Nephron (organoid): ENCODE data around the gene PLAC1.

ENCODE experiments used
- H3K27ac Mint-ChIP-seq, 3 experiments: 2 replicates each; pipeline ENCODE4 v1.8.0; 2020; ENCODE audit warnings: mixed read lengths in 3 of 3, mild to moderate bottlenecking in 2 of 3, moderate library complexity in 1 of 3
- H3K27me3 Mint-ChIP-seq: 2 replicates; pipeline ENCODE4 v1.8.0; 2021; ENCODE audit warnings: low read depth, mild to moderate bottlenecking, moderate library complexity, mixed read lengths
- H3K36me3 Mint-ChIP-seq: 2 replicates; pipeline ENCODE4 v1.8.0; 2020; ENCODE audit warnings: low read depth, mixed read lengths
- H3K4me1 Mint-ChIP-seq: 2 replicates; pipeline ENCODE4 v1.8.0; 2020; ENCODE audit warnings: mixed read lengths
- H3K4me3 Mint-ChIP-seq, 3 experiments: 2 replicates each; pipeline ENCODE4 v1.8.0; 2020; ENCODE audit warnings: mild to moderate bottlenecking in 3 of 3, mixed read lengths in 3 of 3, moderate library complexity in 2 of 3
- H3K9me3 Mint-ChIP-seq: 2 replicates; pipeline ENCODE4 v1.8.0; 2020; ENCODE audit warnings: mixed read lengths
- CTCF ChIP-seq, 3 experiments: fragments of 200-600 bp; sonication (generic); IDR thresholded peaks; one replicate each; pipeline ENCODE4 v1.5.0; 2021; ENCODE audit warnings: antibody characterized with exemption in 3 of 3; ENCODE audit not compliant: unreplicated experiment in 3 of 3

Gene PLAC1

GRCh38 chrX:134568285-134569016 is 89.8 kb downstream of the PLAC1 start:
- no peak overlapping the region for H3K4me3 Mint-ChIP-seq
- H3K9me3 Mint-ChIP-seq = peaks cover 3% of the 10 kb centered on the region
- no peaks in the 10 kb centered on the region for H3K27me3 Mint-ChIP-seq
- H3K36me3 Mint-ChIP-seq = peaks cover 5% of the 10 kb centered on the region
- no peak for TF ChIP-seq CTCF (IDR thresholded peaks at IDR 0.05; ENCODE audit: unreplicated experiment in 3 of 3)
- peaks cover 53% of the 10 kb centered on the region for H3K4me1 Mint-ChIP-seq
- H3K27ac Mint-ChIP-seq = peak overlapping the region; percentile 88 to 99 (median 94)

GRCh38 chrX:134566506-134566905 is 91.8 kb downstream of the PLAC1 start:
- H3K9me3 Mint-ChIP-seq = peaks cover 12% of the 10 kb centered on the region
- peaks cover 37% of the 10 kb centered on the region for H3K4me1 Mint-ChIP-seq

GRCh38 chrX:134562002-134562401 is 96.3 kb downstream of the PLAC1 start:
- H3K36me3 Mint-ChIP-seq = peaks cover 5% of the 10 kb centered on the region
- no peak for TF ChIP-seq CTCF (IDR thresholded peaks at IDR 0.05; ENCODE audit: unreplicated experiment in 3 of 3)
- H3K27me3 Mint-ChIP-seq = no peaks in the 10 kb centered on the region
- peaks cover 10% of the 10 kb centered on the region for H3K4me1 Mint-ChIP-seq
- H3K9me3 Mint-ChIP-seq = peaks cover 12% of the 10 kb centered on the region
- no peak overlapping the region for H3K27ac Mint-ChIP-seq
- no peak overlapping the region for H3K4me3 Mint-ChIP-seq

More at GRCh38 chrX:134566506-134566905, 91.8 kb downstream of the PLAC1 start:
- H3K36me3 Mint-ChIP-seq = peaks cover 5% of the 10 kb centered on the region
- no peaks in the 10 kb centered on the region for H3K27me3 Mint-ChIP-seq
- peak overlapping the region in 1 of 3 experiments; percentile 13 for H3K27ac Mint-ChIP-seq
- no peak overlapping the region for H3K4me3 Mint-ChIP-seq
- no peak for TF ChIP-seq CTCF (IDR thresholded peaks at IDR 0.05; ENCODE audit: unreplicated experiment in 3 of 3)

GRCh38 chrX:134558133-134558532 is 100.1 kb downstream of the PLAC1 start:
- TF ChIP-seq CTCF (IDR thresholded peaks at IDR 0.05; ENCODE audit: unreplicated experiment in 3 of 3) = no peak
- Mint-ChIP-seq H3K4me1 (peaks cover 30% of the 10 kb centered on the region), H3K4me3 (no peak overlapping the region), H3K27me3 (no peaks in the 10 kb centered on the region), H3K36me3 (no peaks in the 10 kb centered on the region), H3K27ac (peak overlapping the region; percentile 8 to 64 (median 11)), H3K9me3 (peaks cover 12% of the 10 kb centered on the region)

DNA sequence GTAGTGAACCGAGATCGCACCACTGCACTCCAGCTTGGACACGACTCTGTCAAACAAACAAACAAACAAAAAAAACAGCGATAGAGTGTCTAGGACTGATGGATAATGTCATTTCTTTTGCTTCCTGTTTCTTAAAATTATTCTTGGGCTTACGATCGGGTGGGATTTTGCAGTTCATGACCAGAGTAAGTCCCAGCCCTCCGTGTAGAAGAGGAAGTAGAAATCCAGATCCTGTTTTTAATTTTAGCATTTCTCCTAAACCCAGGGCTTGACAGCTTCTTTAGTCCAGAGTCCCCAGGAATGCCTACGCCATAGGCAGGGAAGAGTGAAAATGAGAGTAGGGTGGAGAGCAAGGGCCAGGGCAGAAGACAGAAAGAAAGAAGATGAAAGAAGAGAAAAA is 104.0 kb downstream of the PLAC1 start:
- no peak for TF ChIP-seq CTCF (IDR thresholded peaks at IDR 0.05; ENCODE audit: unreplicated experiment in 3 of 3)
- peaks cover 42% of the 10 kb centered on the region for H3K4me1 Mint-ChIP-seq
- H3K27me3 Mint-ChIP-seq = no peaks in the 10 kb centered on the region
- peak overlapping the region; percentile 96 to 100 (median 98) for H3K27ac Mint-ChIP-seq
- H3K9me3 Mint-ChIP-seq = peaks cover 6% of the 10 kb centered on the region
- H3K36me3 Mint-ChIP-seq = no peaks in the 10 kb centered on the region
- peak overlapping the region in 1 of 3 experiments; percentile 40 for H3K4me3 Mint-ChIP-seq

GRCh38 chrX:134552351-134552750 is 105.9 kb downstream of the PLAC1 start:
- Mint-ChIP-seq H3K36me3 (peaks cover 13% of the 10 kb centered on the region), H3K27ac (peak overlapping the region; percentile 96 to 100 (median 98)), H3K4me1 (peaks cover 39% of the 10 kb centered on the region), H3K9me3 (peaks cover 12% of the 10 kb centered on the region), H3K4me3 (peak overlapping the region; percentile 40 to 89 (median 80)), H3K27me3 (peaks cover 3% of the 10 kb centered on the region)
- no peak for TF ChIP-seq CTCF (IDR thresholded peaks at IDR 0.05; ENCODE audit: unreplicated experiment in 3 of 3)
